Stomach (tissue), 4 donors: ENCODE measurements around the gene IGFALS.

Experiments
- POLR2A ChIP-seq, 4 donors: fragments of 450-650 bp; IDR thresholded peaks; one replicate each; pipeline ENCODE4 v1.6.1; 2016; ENCODE audit warnings: antibody characterized with exemption in 4 of 4, control low read depth in 2 of 4, mild to moderate bottlenecking in 1 of 4, moderate library complexity in 1 of 4
- POLR2AphosphoS5 ChIP-seq, 3 donors: sonication (generic); formaldehyde crosslinking; IDR thresholded peaks; one replicate each; pipeline ENCODE4 v1.6.1; 2016; ENCODE audit warnings: antibody characterized with exemption in 3 of 3
- TF ChIP-seq, protein P1 (sequence below), 7 experiments: fragments of 450-650 bp in 4 of 7; fragments of 200-600 bp in 3 of 7; sonication (generic) in 3 of 7; IDR thresholded peaks; one replicate each; pipeline ENCODE4 v1.5.1; 2016 to 2019; ENCODE audit warnings: antibody characterized with exemption in 7 of 7, control low read depth in 2 of 7, mild to moderate bottlenecking in 1 of 7

DNA sequence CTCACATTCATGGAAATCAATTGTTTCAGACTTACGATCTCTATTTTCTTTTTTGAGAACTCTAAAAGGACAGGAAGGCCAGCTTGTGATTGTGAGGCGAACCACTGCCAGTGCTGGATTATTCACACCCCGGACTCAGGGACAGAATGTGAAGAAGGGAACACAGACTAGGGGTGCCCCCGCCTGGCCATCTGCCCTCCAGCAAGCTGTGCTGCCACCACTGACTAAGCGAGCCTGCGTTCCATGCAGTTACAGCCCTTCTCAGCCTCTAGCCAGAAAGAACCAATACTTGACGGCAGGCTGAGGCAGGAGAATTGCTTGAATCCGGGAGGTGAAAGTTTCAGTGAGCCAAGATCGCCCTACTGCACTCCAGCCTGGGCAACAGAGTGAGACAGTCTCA, 30.3 kb upstream of the IGFALS start:
- TF ChIP-seq, protein P1, sequence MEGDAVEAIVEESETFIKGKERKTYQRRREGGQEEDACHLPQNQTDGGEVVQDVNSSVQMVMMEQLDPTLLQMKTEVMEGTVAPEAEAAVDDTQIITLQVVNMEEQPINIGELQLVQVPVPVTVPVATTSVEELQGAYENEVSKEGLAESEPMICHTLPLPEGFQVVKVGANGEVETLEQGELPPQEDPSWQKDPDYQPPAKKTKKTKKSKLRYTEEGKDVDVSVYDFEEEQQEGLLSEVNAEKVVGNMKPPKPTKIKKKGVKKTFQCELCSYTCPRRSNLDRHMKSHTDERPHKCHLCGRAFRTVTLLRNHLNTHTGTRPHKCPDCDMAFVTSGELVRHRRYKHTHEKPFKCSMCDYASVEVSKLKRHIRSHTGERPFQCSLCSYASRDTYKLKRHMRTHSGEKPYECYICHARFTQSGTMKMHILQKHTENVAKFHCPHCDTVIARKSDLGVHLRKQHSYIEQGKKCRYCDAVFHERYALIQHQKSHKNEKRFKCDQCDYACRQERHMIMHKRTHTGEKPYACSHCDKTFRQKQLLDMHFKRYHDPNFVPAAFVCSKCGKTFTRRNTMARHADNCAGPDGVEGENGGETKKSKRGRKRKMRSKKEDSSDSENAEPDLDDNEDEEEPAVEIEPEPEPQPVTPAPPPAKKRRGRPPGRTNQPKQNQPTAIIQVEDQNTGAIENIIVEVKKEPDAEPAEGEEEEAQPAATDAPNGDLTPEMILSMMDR (IDR thresholded peaks at IDR 0.05): no peak
- TF ChIP-seq POLR2AphosphoS5 (IDR thresholded peaks at IDR 0.05) (no peak), POLR2A (IDR thresholded peaks at IDR 0.05) (no peak)
